Activated gamma-delta T cell (primary cell): Measurements from ENCODE around the gene EIF3A.

Experiments
- DNase-seq: peaks from one replicate; lab custom pipeline; 2025; lab: John Stamatoyannopoulos, UW

The EIF3A gene

GRCh38 chr10:119003572-119004289 lies 76.9 kb downstream of the EIF3A start:
- DNase-seq: no peak

DNA sequence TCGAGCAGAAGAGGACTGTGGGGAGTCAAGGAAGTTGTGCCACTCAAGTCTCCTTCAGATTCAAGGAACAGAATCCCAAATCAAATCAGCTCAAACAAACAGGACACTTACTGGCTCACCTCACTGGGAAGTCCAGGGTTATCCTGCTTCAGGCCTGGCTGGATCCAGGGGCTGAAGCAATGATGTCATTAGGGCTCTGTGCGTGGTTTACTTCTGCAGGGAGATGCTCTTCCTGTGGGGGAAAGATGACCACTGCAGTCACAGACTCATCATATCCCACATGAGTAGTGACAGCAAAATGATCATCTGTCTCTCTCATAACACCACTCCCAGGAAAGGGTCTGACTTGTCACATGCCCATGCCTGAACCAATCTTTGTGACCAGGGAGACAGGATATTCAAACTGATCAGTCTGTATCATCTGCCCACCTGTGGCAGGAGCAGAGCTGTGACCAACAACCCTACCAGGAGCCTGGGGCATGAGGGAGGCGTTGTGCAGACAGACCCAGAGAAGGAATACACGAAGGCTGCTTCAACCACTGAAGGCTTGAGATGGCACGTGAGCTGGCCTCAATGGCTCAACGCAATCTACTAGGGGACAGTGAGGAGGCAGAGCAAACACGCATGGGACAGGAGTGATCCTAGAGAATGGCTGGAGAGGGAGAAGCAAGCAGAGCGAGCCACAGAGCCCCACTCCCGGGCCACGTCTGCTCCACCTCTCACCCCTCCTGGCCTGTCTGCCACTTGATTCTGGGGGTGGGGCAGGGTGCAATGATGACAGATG lies 78.7 kb downstream of the EIF3A start:
- DNase-seq: no peak

DNA sequence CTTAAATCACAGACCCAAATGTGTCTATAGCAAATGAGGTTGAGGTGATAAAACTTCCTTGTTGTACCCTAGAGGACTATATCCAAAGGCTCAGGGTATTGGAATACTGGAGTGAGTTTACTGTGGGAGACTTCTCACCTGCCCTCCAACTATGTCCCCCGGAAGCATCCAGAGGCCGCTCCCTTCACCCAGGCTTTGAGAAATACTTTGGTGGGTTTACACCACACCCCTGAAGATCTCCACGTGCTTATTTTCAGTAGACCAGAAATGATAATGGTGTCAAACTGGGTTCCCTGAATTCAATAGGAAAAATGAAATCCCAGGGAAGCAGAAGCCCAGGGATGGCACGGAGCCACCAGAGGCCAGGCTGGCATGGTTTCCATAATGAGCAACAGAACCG lies 82.4 kb downstream of the EIF3A start:
- DNase-seq: no peak

DNA sequence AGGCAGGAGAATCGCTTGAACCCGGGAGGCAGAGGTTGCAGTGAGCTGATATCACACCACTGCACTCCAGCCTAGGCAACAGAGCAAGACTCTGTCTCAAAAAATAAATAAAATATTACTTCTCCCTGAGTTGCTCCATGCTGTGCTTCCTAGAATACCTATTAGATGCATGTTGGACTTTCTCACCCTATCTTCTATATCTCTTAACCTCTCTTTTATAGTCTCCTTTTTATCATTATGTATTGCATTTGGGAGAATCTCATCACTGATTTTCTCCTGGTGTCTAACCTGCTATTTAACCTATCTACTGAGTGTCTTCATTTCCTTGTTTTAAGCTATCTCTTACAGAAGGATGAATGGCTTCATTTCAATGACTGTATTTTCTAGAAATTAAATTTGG lies 83.2 kb downstream of the EIF3A start:
- no peak for DNase-seq

GRCh38 chr10:118995739-118996138 lies 84.9 kb downstream of the EIF3A start:
- no peak for DNase-seq

- DNase-seq: no peak
Measured at GRCh38 chr10:118994321-118994720, 86.3 kb downstream of the EIF3A start.

- no peak for DNase-seq
Measured at GRCh38 chr10:118993214-118993613, 87.4 kb downstream of the EIF3A start.

DNA sequence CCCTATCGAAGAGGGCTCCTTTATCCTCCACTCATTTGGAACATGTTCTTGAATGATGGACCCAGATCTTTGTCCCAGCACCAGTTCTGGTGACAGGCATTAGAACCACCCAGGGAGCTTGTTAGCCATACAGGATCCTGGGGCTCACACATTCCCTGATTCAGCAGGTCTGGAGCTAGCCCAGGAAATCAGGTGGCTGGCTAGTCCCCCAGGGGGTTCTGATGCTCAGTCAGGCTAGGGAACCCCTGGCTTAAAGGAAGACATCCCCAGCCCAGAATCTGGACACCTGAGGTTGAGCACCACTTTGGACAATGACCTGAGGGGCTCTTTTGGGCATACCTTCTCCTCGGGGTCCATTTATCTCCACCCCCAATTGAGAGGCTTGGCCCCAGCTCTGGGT lies 88.1 kb downstream of the EIF3A start:
- no peak for DNase-seq

GRCh38 chr10:118990326-118990725 lies 90.3 kb downstream of the EIF3A start:
- no peak for DNase-seq

DNA sequence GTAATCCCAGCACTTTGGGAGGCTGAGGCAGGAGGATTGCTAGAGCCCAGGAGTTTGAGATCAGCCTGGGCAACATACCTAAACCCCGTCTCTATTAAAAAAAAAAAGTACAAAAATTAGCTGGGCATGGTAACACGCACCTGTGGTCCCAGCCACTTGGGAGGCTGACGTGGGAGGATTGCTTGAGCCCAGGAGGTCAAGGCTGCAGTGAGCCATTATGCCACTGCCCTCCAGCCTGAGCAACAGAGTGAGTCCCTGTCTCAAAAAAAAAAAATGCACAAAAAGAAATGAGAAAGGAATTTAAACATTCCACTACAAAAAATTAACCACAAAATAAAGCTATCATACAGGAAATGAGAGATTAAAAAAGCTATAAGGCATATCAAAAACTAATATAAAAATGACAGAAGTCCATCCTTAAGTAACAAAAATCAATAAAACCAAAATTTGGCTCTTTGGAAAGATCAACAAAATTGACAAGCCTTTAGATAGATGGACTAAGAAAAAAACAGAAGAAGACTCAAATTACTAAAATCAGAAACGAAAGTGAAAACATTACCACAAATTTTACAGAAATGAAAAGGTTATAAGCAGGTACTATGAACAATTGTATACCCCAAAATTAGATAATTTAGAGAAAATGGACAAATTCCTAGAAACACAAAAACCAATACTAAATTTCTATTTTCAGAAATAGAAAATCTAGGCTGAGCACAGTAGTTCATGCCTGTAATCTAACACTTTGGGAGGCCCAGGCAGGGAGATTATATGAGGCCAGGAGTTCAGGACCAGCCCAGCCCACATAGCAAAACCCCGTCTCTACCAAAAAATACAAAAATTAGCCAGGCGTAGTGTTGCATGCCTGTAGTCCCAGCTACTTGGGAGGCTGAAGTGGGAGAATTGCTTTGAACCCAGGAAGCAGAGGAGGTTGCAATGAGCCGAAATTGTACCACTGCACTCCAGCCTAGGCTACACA lies 93.5 kb downstream of the EIF3A start:
- no peak for DNase-seq

GRCh38 chr10:118985576-118985975 lies 95.0 kb downstream of the EIF3A start:
- DNase-seq: no peak
